ENCODE data around the gene CACUL1.

GRCh38 chr10:118798231-118798662 lies 43.5 kb upstream of the CACUL1 start:
- TF ChIP-seq POLR2A (IDR thresholded peaks at IDR 0.05) (no peak), CTCF (IDR thresholded peaks at IDR 0.05) (no peak)
